ENCODE results near the gene WBP4. TPM values are rescaled to one million over a fixed set of nuclear protein-coding genes. Genes with fewer than 3 reads are reported as not detected.

Gene WBP4, protein sequence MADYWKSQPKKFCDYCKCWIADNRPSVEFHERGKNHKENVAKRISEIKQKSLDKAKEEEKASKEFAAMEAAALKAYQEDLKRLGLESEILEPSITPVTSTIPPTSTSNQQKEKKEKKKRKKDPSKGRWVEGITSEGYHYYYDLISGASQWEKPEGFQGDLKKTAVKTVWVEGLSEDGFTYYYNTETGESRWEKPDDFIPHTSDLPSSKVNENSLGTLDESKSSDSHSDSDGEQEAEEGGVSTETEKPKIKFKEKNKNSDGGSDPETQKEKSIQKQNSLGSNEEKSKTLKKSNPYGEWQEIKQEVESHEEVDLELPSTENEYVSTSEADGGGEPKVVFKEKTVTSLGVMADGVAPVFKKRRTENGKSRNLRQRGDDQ
- 1 to 10 TPM; 4.1 to 5.0 TPM for total RNA-seq

DNA sequence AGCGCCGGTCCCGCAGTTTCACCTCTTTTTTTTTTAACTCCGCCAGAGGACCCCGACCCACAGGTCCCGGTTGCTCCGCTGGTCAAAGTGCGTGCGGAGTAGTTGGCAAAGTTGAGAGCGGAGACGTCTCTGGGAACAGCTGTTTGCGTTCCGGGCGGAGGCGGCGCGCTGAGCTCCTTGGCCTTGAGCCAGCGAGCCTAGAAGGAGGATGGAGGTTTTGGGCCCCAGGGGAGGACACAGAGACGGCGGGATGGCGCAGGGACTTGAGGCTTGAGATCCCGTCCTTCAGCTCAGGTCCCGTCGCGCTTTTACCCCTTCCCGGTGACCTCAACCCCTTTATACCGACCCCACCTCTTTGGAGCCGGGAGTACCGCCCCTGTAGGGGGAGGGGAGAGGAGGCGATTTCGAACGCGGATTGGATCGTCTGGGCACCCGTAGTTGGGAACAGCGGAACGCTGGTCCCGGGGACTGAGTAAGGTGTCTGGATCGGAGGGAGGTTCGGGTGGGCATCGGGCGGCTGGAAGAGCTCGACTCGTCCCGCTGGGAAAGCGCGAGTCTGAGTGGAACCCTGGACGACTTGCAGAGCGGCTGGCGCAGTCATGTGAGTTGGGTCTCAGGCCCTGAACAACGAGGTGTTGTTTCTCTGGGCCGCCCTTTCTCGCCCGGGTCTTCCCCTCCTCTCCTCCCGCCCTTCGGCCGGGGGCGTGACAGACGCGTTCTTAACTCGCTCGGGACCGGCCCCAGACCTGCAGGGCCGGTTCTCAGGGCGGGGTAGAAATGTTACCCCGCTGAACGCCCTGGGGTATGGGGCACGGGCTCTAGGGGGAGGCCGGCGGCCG lies at the start of gene WBP4:
Gene WBP4 (plus strand): TSS at position 435 of the 839 bp plus-strand sequence. CDS start 165 bp downstream, at position 600.

DNA sequence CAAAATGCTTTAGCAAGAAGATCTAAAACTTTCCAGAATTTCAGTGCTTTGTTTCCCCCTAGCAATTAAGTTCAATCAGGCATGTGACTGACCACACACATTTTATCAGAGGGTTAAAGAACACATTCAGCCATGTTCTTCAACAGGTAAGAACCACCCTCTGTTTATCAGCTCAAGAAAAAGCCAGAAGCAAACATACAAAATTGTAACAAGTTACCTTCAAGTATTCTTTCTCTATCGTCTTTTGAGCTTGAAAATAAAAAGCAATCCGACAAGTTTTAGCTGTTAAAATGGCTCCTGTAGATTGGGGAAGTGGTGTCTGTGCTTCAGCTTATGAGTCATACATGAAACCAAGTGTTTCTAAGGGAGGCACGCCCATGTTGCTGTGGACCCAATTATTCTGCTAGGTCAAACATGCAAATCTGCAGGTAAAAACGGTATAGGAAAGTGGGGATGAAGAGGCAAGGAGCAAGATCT lies 42.3 kb upstream of the WBP4 start, which contains the start of gene ELF1:
Gene ELF1 (minus strand): TSS at position 306 of the 477 bp plus-strand sequence. CDS start 37,262 bp downstream, outside the sequence.

DNA sequence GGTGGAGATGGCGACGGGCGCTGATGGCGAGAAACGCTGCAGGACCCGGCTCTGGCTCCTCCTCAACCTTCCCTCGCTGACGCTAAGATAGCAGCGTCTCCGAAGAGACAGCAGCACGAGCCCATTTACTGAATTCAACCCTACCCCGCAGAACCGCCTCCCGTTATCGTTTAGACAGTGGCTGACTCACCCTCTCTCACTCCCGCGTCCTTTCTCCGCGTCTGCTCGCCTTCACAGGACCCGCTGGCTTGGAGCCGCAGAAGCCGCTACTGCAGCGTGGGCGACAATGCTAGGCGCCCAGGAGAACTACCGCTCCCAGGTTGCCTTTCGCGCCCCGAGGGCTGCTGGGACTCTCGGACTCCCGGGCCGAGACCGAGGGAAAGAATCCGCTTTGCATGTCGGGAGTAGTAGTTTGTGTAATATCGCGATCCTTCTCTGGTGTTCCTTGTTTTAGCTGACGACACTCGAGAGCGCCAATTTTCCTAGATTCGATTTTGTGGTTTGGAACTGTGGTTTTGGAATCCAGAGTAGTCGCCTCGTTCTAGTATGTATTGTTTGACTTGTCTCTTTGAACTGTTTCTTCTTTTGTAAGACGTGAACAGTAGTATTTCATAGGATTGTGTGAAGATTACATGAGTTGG lies 71.3 kb downstream of the WBP4 start, which contains the start of gene KBTBD6:
Gene KBTBD6 (minus strand): TSS at position 291 of the 641 bp plus-strand sequence. CDS start 291 bp downstream, outside the sequence.

Small RNAs within 50 kb of the gene (small RNA-seq; reads per million reads assigned to genes)
- 0 reads per million in 2 donors for gene MIR3168
- gene RN7SL597P = 0 reads per million in 2 donors

Other genes with a start within 250 kb of the WBP4 start
- gene ELF1, start 42.2 kb upstream of the WBP4 start, total RNA-seq = 10 to 100 TPM; 77.9 to 91.5 TPM
- 10 to 100 TPM; 11.4 to 15.0 TPM for gene KBTBD6, start 71.3 kb downstream of the WBP4 start, total RNA-seq
- 1 to 10 TPM; 8.6 to 10.0 TPM for gene KBTBD7, start 133.1 kb downstream of the WBP4 start, total RNA-seq
- gene MTRF1, start 202.1 kb downstream of the WBP4 start, total RNA-seq = 10 to 100 TPM in 1 of 2 donors, 1 to 10 TPM in 1; 8.3 to 16.7 TPM
- gene NAA16, start 249.8 kb downstream of the WBP4 start, total RNA-seq = 1 to 10 TPM; 6.9 to 9.7 TPM

Data from melanocyte of skin (primary cell).